ENCODE results near the gene PTPN9. TPM values are rescaled to one million over a fixed set of nuclear protein-coding genes. Genes with fewer than 3 reads are reported as not detected.

PTPN9 gene
- total and polyA plus RNA-seq, 2 of the 13 experiments (the other 11 are each of a cell fraction or from before 2014, with no cell fraction given), result 16.6 to 19.9 TPM

GRCh38 chr15:75594276-75594675 is 15.2 kb upstream of the PTPN9 start:
- BruUV-seq (replicated peaks), result no TSS peak
- Histone ChIP-seq H3K36me3 (replicated peaks in 1 of 2; ENCODE audit: control insufficient read depth in 1 of 2, insufficient read depth in 2 of 2, low read length in 2 of 2) (peaks cover 6 to 12% of the 10 kb centered on the region in 2 experiments; a peak in 3 of 5 replicates), H3K4me1 (ENCODE audit: insufficient read depth, low read length) (no peaks in the 10 kb centered on the region), H4K20me1 (ENCODE audit: insufficient read depth, low read length) (no peaks in the 10 kb centered on the region), H3K27me3 (ENCODE audit: control insufficient read depth in 1 of 2, insufficient read depth in 2 of 2, low read length in 2 of 2) (no peaks in the 10 kb centered on the region), H3K9ac (ENCODE audit: insufficient read depth, low read depth, low read length) (no peak overlapping the region), H3K4me2 (ENCODE audit: low read depth, low read length) (no peak overlapping the region), H3K4me3 (replicated peaks in 1 of 3; ENCODE audit: insufficient read depth in 1 of 3, low read depth in 2 of 3, low read length in 3 of 3) (no peak overlapping the region), H3K27ac (ENCODE audit: extremely low read length, insufficient read depth, low read length) (no peak overlapping the region), H3K9me3 (ENCODE audit: low read length) (no peaks in the 10 kb centered on the region), H2AFZ (ENCODE audit: low read length) (no peak overlapping the region), H3K79me2 (ENCODE audit: insufficient read depth, low read length) (no peaks in the 10 kb centered on the region)
- 98% methylated on average over 9 of the region's 9 CpGs for WGBS (ENCODE audit: low lambda C conversion rate)
- CTCF ChIA-PET (ENCODE audit: low intra/inter-chr PET ratio, low total read pairs), result no interaction called here
- DNase-seq (ENCODE audit: low spot score) (no peak), FAIRE-seq (no peak), ATAC-seq (no peak)
- no peak for TF ChIP-seq NR2F1 (CRISPR knock-in tag; IDR thresholded peaks at IDR 0.05)
- TF ChIP-seq CENPBD1 (CRISPR knock-in tag; IDR thresholded peaks at IDR 0.05; ENCODE audit: borderline replicate concordance, low read depth), result no peak
- no peak for TF ChIP-seq TERF1 (CRISPR knock-in tag; IDR thresholded peaks at IDR 0.05)
- TF ChIP-seq ZBTB37 (CRISPR knock-in tag; IDR thresholded peaks at IDR 0.05), result no peak
- no peak for TF ChIP-seq SRF (IDR thresholded peaks at IDR 0.05; ENCODE audit: low read depth, low read length)
- TF ChIP-seq ZBTB10 (CRISPR knock-in tag; IDR thresholded peaks at IDR 0.05; ENCODE audit: borderline replicate concordance), result no peak
- no peak for TF ChIP-seq ZKSCAN8 (CRISPR knock-in tag; IDR thresholded peaks at IDR 0.05; ENCODE audit: borderline replicate concordance)
- in situ Hi-C loops (cut with HindIII; ENCODE audit: extremely low pct_ligation_motif_present, low pct_unique_long_range_greater_than_20kb), result no loop called here
- POLR2A ChIA-PET, result no interaction called here
- intact Hi-C loops (cut with micrococcal nuclease; ENCODE audit: unreplicated experiment), result no loop called here

All from HepG2 (cell line).